SK-N-SH (cell line): ENCODE data around the gene UBE2E2. TPM values are rescaled to one million over a fixed set of nuclear protein-coding genes. Genes with fewer than 3 reads are reported as not detected.
A peak's percentile ranks its signal among the peaks of the same experiment; 100 is the strongest.

ENCODE experiments used
- CTCF ChIA-PET: fragments of 300-600, 350-600 bp; formaldehyde crosslinking; extraction: SDS; loops from one replicate; lab custom pipeline; 2021; lab: Yijun Ruan, JAX
- POLR2A ChIA-PET: fragments of 350-600 bp; sonication (Branson Sonifier 250); formaldehyde crosslinking; extraction: SDS; loops from one replicate; lab custom pipeline; 2020; ENCODE audit warnings: antibody characterized with exemption, inconsistent platforms; lab: Yijun Ruan, JAX
- DNase-seq: peaks from one replicate; pipeline ENCODE4 v3.0.0; 2012
- H2AFZ ChIP-seq: fragments of 200-600 bp; sonication (generic); 2 replicates; pipeline ENCODE4 v1.8.1; 2016; ENCODE audit warnings: antibody characterized with exemption, mild to moderate bottlenecking, low read depth
- H3F3A ChIP-seq: fragments of 200-600 bp; sonication (generic); replicated peaks from 2 replicates; pipeline ENCODE3; 2016; ENCODE audit warnings: antibody characterized with exemption, mild to moderate bottlenecking; ENCODE audit not compliant: insufficient read depth
- H3K27ac ChIP-seq, 2 experiments: fragments of 200-500 bp in 1 of 2; fragments of 200-600 bp in 1 of 2; sonication (Bioruptor generic) in 1 of 2; sonication (generic), shearing (Covaris generic) in 1 of 2; 2 replicates each; pipeline versions ENCODE4 v1.5.1 to v1.6.1; 2014 to 2016; ENCODE audit warnings: low read depth in 2 of 2, inconsistent platforms in 1 of 2, low read length in 1 of 2, mild to moderate bottlenecking in 1 of 2, mixed read lengths in 1 of 2
- H3K27me3 ChIP-seq: fragments of 200-600 bp; sonication (generic), shearing (Covaris generic); 2 replicates; pipeline ENCODE4 v1.6.1; 2016; ENCODE audit warnings: mixed run types; ENCODE audit not compliant: insufficient read depth
- H3K36me3 ChIP-seq, 2 experiments: fragments of 200-500 bp in 1 of 2; fragments of 200-600 bp in 1 of 2; sonication (Bioruptor generic) in 1 of 2; sonication (generic) in 1 of 2; replicated peaks in 1 of 2; 2 replicates each; pipeline versions ENCODE3 to v1.5.1; 2014 to 2016; ENCODE audit warnings: low read length in 1 of 2, mild to moderate bottlenecking in 1 of 2; ENCODE audit not compliant: insufficient read depth in 2 of 2, control insufficient read depth in 1 of 2
- H3K4me1 ChIP-seq, 2 experiments: fragments of 200-500 bp in 1 of 2; fragments of 200-600 bp in 1 of 2; sonication (Bioruptor generic) in 1 of 2; sonication (generic), shearing (Covaris generic) in 1 of 2; 2 replicates each; pipeline versions ENCODE4 v1.5.1 to v1.6.1; 2014 to 2016; ENCODE audit warnings: low read depth in 1 of 2, low read length in 1 of 2, mixed run types in 1 of 2; ENCODE audit not compliant: insufficient read depth in 2 of 2, control insufficient read depth in 1 of 2
- H3K4me2 ChIP-seq: fragments of 200-600 bp; sonication (generic), shearing (Covaris generic); 2 replicates; pipeline ENCODE4 v1.6.1; 2017; ENCODE audit warnings: mixed run types
- H3K4me3 ChIP-seq, 2 experiments: fragments of 200-500 bp in 1 of 2; fragments of 200-600 bp in 1 of 2; sonication (Bioruptor generic) in 1 of 2; sonication (generic), shearing (Covaris generic) in 1 of 2; 2 replicates each; pipeline versions ENCODE4 v1.5.1 to v1.8.1; 2014 to 2016; ENCODE audit warnings: low read depth in 2 of 2, inconsistent platforms in 1 of 2, low read length in 1 of 2, mild to moderate bottlenecking in 1 of 2, mixed read lengths in 1 of 2, moderate library complexity in 1 of 2
- H3K79me2 ChIP-seq: fragments of 200-600 bp; sonication (generic); 2 replicates; pipeline ENCODE4 v1.8.1; 2017; ENCODE audit warnings: mild to moderate bottlenecking; ENCODE audit not compliant: insufficient read depth
- H3K9ac ChIP-seq: fragments of 200-600 bp; sonication (generic); 2 replicates; pipeline ENCODE4 v1.6.1; 2017; ENCODE audit warnings: mixed run types
- H3K9me2 ChIP-seq: fragments of 200-600 bp; sonication (generic); 2 replicates; pipeline ENCODE4 v1.6.1; 2017; ENCODE audit warnings: mixed run types
- H3K9me3 ChIP-seq: fragments of 200-600 bp; sonication (generic); 2 replicates; pipeline ENCODE4 v1.6.1; 2017; ENCODE audit warnings: mixed run types, mild to moderate bottlenecking, moderate library complexity
- H4K20me1 ChIP-seq: fragments of 200-600 bp; sonication (generic); 2 replicates; pipeline ENCODE4 v1.6.1; 2017; ENCODE audit warnings: mild to moderate bottlenecking, mixed run types; ENCODE audit not compliant: insufficient read depth
- CHD2 ChIP-seq: fragments of 150-350 bp; IDR thresholded peaks from 2 replicates; pipeline ENCODE4 v1.6.1; 2018; ENCODE audit warnings: low read length; ENCODE audit not compliant: partially characterized antibody
- EP300 ChIP-seq, 2 experiments: IDR thresholded peaks; 2 replicates each; pipeline versions ENCODE4 v1.4.0 to v1.6.1; 2012; ENCODE audit warnings: borderline replicate concordance in 1 of 2, low read depth in 1 of 2, low read length in 1 of 2
- FOXJ3 ChIP-seq: sonication (generic); formaldehyde crosslinking; IDR thresholded peaks from 2 replicates; pipeline ENCODE4 v1.5.1; 2020; ENCODE audit warnings: mild to moderate bottlenecking, missing genetic modification reagents
- FOXM1 ChIP-seq: IDR thresholded peaks from 2 replicates; pipeline ENCODE4 v1.4.0; 2012; ENCODE audit warnings: low read depth, mild to moderate bottlenecking
- GABPA ChIP-seq: IDR thresholded peaks from 2 replicates; pipeline ENCODE4 v1.4.0; 2012; ENCODE audit warnings: low read depth, mild to moderate bottlenecking
- GATA2 ChIP-seq: sonication (generic); formaldehyde crosslinking; IDR thresholded peaks from 2 replicates; pipeline ENCODE4 v1.5.0; 2020; ENCODE audit warnings: mild to moderate bottlenecking, missing genetic modification reagents
- JUND ChIP-seq: IDR thresholded peaks from 2 replicates; pipeline ENCODE4 v1.4.0; 2012
- MEF2A ChIP-seq: IDR thresholded peaks from 2 replicates; pipeline ENCODE4 v1.4.0; 2012; ENCODE audit warnings: low read depth, borderline replicate concordance
- POLR2AphosphoS5 ChIP-seq: IDR thresholded peaks from 2 replicates; pipeline ENCODE4 v1.6.1; 2012; ENCODE audit warnings: low read depth, low read length
- RAD21 ChIP-seq: IDR thresholded peaks from 2 replicates; pipeline ENCODE4 v1.6.1; 2012; ENCODE audit warnings: mild to moderate bottlenecking, low read length
- RCOR1 ChIP-seq: fragments of 150-350 bp; IDR thresholded peaks from 2 replicates; pipeline ENCODE4 v1.6.1; 2017; ENCODE audit warnings: antibody characterized with exemption, low read length
- RFX5 ChIP-seq: IDR thresholded peaks from 2 replicates; pipeline ENCODE4 v1.6.1; 2012; ENCODE audit warnings: mild to moderate bottlenecking, improper control_type of control experiment, low read length
- RXRA ChIP-seq: IDR thresholded peaks from 2 replicates; pipeline ENCODE4 v1.4.0; 2012; ENCODE audit warnings: low read depth, mild to moderate bottlenecking, borderline replicate concordance
- TAF1 ChIP-seq: IDR thresholded peaks from 2 replicates; pipeline ENCODE4 v1.6.1; 2012; ENCODE audit warnings: low read depth, mild to moderate bottlenecking, low read length, moderate library complexity, borderline replicate concordance
- TCF12 ChIP-seq: IDR thresholded peaks from 2 replicates; pipeline ENCODE4 v1.4.0; 2012
- WGBS: methylation state at CpG from one replicate; pipeline ENCODE4 v1.1.6; 2017; ENCODE audit warnings: low lambda C conversion rate; 5-methylcytosine and 5-hydroxymethylcytosine counted together
- polyA plus RNA-seq, 3 experiments: library from polyadenylated mRNA; depleted of rRNA; stranded (reverse); fragments of >200 nt; gene quantifications; 2 replicates each; pipeline ENCODE4 v1.2.3, GENCODE V29; 2012
- TF ChIP-seq, protein P1 (sequence below): IDR thresholded peaks from 2 replicates; pipeline ENCODE4; 2012
- TF ChIP-seq, protein P2 (sequence below): fragments of 150-350 bp; IDR thresholded peaks from 2 replicates; pipeline ENCODE4 v1.6.1; 2017; ENCODE audit warnings: antibody characterized with exemption, low read length, low read depth, borderline replicate concordance
- TF ChIP-seq, protein P3 (sequence below): fragments of 200-600 bp; sonication (generic); IDR thresholded peaks from 2 replicates; pipeline ENCODE4 v1.6.1; 2017; ENCODE audit warnings: antibody characterized with exemption, mild to moderate bottlenecking, moderate library complexity
- TF ChIP-seq, protein P4 (sequence below): IDR thresholded peaks from 2 replicates; pipeline ENCODE4 v1.4.0; 2012; ENCODE audit warnings: low read depth, borderline replicate concordance
- TF ChIP-seq, protein P5 (sequence below): IDR thresholded peaks from 2 replicates; pipeline ENCODE4 v1.4.0; 2012; ENCODE audit warnings: low read depth, borderline replicate concordance

Gene UBE2E2
- polyA plus RNA-seq, 1 of the 3 experiments (the other 2 are of a cell fraction): 46.4 TPM

DNA sequence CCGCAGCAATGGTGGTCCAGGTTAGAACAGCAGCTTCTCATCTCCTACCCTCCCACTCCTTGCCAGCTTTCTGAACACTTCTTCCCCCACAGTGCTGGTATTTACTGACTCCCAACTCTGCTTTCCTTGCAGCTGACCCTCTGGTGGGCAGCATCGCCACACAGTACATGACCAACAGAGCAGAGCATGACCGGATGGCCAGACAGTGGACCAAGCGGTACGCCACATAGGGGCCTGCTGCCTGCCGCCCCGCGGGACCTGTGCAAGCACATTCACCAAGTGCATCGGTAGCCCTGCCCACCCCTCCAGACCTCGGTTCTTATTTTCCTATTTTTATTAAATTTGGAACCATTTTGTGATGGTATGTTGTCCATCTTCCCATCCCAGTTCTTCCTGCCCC, 386.5 kb downstream of the UBE2E2 start:
- ChIA-PET CTCF (no interaction called here), POLR2A (interaction anchor here (0.6 to 1.4 kb wide), 2 partner anchors 24 to 327 kb away, joined by 4 to 9 read pairs; partner anchors contain the start of genes NKIRAS1 and RPL15)
- Histone ChIP-seq H2AFZ (no peak overlapping the region), H3K9me3 (no peaks in the 10 kb centered on the region), H4K20me1 (no peaks in the 10 kb centered on the region), H3K9ac (no peak overlapping the region), H3K4me1 (peaks cover 0 to 17% of the 10 kb centered on the region in 2 experiments; a peak in 2 of 4 replicates), H3K27me3 (no peaks in the 10 kb centered on the region), H3K27ac (peak overlapping the region in 1 of 2 experiments; percentile 8; a peak in 1 of 4 replicates), H3F3A (no peaks in the 10 kb centered on the region), H3K4me3 (no peak overlapping the region), H3K9me2 (no peaks in the 10 kb centered on the region), H3K79me2 (no peaks in the 10 kb centered on the region), H3K4me2 (no peak overlapping the region), H3K36me3 (no peaks in the 10 kb centered on the region)
- DNase-seq: no peak
- TF ChIP-seq RAD21: peak; percentile 29; the same call in 1 of the 2 replicates
- no peak for TF ChIP-seq RXRA
- TF ChIP-seq, protein P1, sequence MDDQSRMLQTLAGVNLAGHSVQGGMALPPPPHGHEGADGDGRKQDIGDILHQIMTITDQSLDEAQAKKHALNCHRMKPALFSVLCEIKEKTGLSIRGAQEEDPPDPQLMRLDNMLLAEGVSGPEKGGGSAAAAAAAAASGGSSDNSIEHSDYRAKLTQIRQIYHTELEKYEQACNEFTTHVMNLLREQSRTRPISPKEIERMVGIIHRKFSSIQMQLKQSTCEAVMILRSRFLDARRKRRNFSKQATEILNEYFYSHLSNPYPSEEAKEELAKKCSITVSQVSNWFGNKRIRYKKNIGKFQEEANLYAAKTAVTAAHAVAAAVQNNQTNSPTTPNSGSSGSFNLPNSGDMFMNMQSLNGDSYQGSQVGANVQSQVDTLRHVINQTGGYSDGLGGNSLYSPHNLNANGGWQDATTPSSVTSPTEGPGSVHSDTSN: no peak
- WGBS: 94% methylated on average over 10 of the region's 10 CpGs

DNA sequence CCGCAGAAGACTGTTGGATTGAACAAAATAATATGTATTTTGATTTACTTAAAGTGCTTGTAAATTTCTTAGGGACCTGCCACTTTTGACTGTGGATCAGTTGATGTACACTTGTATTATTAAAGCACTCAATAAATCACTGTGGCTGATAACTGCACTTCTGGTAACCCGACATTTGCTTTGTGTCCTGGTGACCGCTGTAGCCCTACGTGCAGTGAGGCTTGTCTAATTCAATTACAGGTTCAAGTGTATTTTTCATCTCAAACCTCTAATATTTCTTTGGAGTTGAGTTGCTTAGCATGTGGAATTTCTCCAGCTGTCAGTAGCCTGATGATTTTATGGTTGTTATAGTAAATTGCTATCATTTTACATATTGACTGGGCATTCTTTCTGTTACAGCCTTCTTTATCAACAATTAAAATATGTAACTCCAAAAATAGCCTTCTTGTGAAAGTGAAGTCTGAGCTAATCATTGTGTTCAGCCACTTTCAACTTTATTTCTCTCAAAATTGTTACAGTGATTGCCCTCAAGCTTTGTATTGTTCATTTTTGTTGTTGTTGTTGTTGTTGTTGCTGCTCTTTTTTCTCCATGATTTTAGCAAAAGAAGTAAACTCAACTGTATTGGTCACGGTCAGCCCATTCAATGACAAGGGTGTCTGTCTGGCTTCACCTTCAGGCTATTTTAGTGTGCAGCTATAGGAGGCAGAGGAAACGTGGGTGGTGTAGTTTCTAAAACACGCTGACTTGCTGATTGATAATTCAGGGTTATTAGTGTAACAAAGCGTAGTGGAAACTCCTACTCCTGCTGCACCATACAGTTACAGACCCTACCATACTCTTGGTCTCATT, 387.5 kb downstream of the UBE2E2 start:
- H3K4me2 ChIP-seq: no peak overlapping the region
- 72% methylated on average over 8 of the region's 8 CpGs for WGBS
- ChIA-PET POLR2A (interaction anchor here (0.6 to 1.4 kb wide), 2 partner anchors 326 to 449 kb away, joined by 3 to 9 read pairs; partner anchors contain the start of genes NKIRAS1 and RPL15), CTCF (interaction anchor here (0.6 to 1.2 kb wide), 2 partner anchors 8 to 21 kb away, joined by 3 read pairs; no protein-coding TSS in a partner anchor)
- H3K4me1 ChIP-seq: peaks cover 0 to 19% of the 10 kb centered on the region in 2 experiments; a peak in 2 of 4 replicates
- no peak overlapping the region for H3K4me3 ChIP-seq
- no peaks in the 10 kb centered on the region for H3K79me2 ChIP-seq
- H3K27me3 ChIP-seq: no peaks in the 10 kb centered on the region
- H2AFZ ChIP-seq: no peak overlapping the region
- H3K9me2 ChIP-seq: no peaks in the 10 kb centered on the region
- H3F3A ChIP-seq: no peaks in the 10 kb centered on the region
- H3K9ac ChIP-seq: no peak overlapping the region
- no peaks in the 10 kb centered on the region for H3K9me3 ChIP-seq
- H4K20me1 ChIP-seq: no peaks in the 10 kb centered on the region
- H3K27ac ChIP-seq: peak overlapping the region in 1 of 2 experiments; percentile 90; a peak in 2 of 4 replicates
- H3K36me3 ChIP-seq: no peaks in the 10 kb centered on the region
- peak; percentile 70 for DNase-seq
- TF ChIP-seq GATA2 (CRISPR knock-in tag): peak; percentile 66
- TF ChIP-seq, protein P2, sequence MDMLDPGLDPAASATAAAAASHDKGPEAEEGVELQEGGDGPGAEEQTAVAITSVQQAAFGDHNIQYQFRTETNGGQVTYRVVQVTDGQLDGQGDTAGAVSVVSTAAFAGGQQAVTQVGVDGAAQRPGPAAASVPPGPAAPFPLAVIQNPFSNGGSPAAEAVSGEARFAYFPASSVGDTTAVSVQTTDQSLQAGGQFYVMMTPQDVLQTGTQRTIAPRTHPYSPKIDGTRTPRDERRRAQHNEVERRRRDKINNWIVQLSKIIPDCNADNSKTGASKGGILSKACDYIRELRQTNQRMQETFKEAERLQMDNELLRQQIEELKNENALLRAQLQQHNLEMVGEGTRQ: no peak
- TF ChIP-seq MEF2A: no peak
- TF ChIP-seq, protein P3, sequence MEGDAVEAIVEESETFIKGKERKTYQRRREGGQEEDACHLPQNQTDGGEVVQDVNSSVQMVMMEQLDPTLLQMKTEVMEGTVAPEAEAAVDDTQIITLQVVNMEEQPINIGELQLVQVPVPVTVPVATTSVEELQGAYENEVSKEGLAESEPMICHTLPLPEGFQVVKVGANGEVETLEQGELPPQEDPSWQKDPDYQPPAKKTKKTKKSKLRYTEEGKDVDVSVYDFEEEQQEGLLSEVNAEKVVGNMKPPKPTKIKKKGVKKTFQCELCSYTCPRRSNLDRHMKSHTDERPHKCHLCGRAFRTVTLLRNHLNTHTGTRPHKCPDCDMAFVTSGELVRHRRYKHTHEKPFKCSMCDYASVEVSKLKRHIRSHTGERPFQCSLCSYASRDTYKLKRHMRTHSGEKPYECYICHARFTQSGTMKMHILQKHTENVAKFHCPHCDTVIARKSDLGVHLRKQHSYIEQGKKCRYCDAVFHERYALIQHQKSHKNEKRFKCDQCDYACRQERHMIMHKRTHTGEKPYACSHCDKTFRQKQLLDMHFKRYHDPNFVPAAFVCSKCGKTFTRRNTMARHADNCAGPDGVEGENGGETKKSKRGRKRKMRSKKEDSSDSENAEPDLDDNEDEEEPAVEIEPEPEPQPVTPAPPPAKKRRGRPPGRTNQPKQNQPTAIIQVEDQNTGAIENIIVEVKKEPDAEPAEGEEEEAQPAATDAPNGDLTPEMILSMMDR: no peak
- no peak for TF ChIP-seq JUND
- no peak for TF ChIP-seq GABPA
- TF ChIP-seq, protein P4, sequence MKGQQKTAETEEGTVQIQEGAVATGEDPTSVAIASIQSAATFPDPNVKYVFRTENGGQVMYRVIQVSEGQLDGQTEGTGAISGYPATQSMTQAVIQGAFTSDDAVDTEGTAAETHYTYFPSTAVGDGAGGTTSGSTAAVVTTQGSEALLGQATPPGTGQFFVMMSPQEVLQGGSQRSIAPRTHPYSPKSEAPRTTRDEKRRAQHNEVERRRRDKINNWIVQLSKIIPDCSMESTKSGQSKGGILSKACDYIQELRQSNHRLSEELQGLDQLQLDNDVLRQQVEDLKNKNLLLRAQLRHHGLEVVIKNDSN: no peak
- TF ChIP-seq FOXM1: no peak
- TF ChIP-seq TAF1: no peak
- TF ChIP-seq POLR2AphosphoS5: no peak
- TF ChIP-seq RCOR1: peak; percentile 72
- TF ChIP-seq EP300 (IDR thresholded peaks at IDR 0.05; ENCODE audit: borderline replicate concordance in 1 of 2, low read depth in 1 of 2, low read length in 1 of 2): peak in 1 of 2 experiments; percentile 83; a peak in 2 of 4 replicates
- TF ChIP-seq FOXJ3 (CRISPR knock-in tag): 0 out of 2 replicates have a peak, but pooled peaks have one; percentile 45
- no peak for TF ChIP-seq RFX5
- TF ChIP-seq, protein P5, sequence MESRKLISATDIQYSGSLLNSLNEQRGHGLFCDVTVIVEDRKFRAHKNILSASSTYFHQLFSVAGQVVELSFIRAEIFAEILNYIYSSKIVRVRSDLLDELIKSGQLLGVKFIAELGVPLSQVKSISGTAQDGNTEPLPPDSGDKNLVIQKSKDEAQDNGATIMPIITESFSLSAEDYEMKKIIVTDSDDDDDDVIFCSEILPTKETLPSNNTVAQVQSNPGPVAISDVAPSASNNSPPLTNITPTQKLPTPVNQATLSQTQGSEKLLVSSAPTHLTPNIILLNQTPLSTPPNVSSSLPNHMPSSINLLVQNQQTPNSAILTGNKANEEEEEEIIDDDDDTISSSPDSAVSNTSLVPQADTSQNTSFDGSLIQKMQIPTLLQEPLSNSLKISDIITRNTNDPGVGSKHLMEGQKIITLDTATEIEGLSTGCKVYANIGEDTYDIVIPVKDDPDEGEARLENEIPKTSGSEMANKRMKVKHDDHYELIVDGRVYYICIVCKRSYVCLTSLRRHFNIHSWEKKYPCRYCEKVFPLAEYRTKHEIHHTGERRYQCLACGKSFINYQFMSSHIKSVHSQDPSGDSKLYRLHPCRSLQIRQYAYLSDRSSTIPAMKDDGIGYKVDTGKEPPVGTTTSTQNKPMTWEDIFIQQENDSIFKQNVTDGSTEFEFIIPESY: no peak
- peak; percentile 34; the same call in 1 of the 2 replicates for TF ChIP-seq TCF12
- peak; percentile 43 for TF ChIP-seq CHD2
